COR-L47 (cell line): ENCODE data around the gene CMTM4.
"Not testable (repeated sequence)": the region's sequence is repeated elsewhere in the genome, so short reads cannot be mapped to it uniquely, and the experiment has no call there.

Experiments
- DNase-seq: peaks from one replicate; lab custom pipeline; 2025; lab: John Stamatoyannopoulos, UW

Gene CMTM4

DNA sequence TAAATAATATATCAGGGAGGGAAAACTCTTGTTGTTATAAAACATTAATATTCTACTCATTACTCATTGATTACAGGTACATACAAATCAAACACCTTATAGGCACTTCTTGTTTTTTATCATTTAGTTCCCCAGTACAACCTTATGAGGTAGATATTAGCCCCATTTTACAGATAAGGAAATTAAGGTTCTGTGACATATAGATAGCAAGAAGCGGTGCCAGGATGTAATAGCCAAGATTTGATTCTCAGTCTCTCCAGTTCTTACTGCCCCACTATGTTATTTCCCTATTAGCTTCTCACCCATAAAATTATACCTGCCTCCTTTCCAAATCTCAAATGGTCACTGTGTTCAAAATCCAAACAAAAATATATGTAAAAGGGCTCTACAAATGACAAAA is 55.2 kb downstream of the CMTM4 start:
- no peak for DNase-seq

DNA sequence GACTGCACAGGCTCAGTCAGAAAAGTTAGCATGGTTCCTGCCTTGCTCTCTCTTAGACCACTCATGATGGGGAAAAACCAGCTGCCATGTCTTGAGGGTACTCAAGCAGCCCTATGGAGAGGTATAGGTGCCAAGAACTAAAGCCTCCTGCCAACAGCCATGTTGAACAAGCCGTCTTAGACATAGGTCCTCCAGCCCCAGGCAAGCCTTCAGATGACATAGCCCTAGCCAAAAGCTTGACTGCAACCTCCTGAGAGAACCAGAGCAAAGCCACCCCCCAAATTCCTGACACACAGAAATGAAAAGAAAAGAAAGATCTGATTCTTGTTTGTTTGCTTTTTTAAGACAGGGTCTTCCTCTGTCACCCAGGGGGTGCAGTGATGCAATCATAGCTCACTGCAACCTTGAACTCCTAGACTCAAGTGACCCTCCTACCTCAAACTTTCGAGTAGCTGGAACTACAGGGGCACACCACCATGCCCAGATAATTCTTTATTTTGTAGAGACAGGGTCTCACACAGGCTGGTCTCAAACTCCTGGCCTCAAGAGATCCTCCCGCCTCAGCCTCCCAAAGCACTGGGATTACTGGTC is 55.7 kb downstream of the CMTM4 start:
- DNase-seq: no peak

DNA sequence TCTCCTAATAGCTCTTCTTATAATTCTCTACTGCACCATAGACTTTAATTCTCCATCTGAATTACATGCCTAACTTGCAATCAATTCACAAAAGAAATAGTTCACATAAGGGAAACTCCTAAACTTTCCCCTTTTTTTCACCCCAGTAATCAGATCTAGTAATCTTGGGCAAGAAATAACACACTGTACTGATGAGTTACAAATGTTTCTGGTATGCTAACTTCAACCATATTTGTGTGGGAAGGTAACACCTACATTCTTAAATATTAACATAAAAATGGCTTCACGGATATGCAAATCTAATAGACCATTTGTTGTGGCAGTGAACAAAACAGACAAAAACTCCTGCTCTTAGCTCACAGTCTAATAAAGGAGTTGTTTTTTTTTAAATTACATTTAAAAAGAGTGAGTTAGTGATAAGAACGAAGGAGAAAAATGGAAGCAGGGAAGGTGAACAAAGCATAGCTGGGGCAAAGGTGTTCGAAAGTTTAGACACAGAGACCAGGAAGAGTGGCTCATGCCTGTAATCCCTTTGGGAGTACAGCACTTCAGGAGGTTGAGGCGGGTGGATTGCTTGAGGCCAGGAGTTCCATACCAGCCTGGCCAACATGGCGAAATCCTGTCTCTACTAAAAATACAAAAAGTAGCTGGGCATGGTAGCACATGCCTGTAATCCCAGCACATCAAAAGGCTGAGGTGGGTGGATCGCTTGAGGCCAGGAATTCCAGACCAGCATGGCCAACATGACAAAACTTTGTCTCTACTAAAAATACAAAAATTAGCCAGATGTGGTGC is 57.3 kb downstream of the CMTM4 start:
- no peak for DNase-seq

GRCh38 chr16:66637806-66638205 is 58.7 kb downstream of the CMTM4 start:
- no peak for DNase-seq

DNA sequence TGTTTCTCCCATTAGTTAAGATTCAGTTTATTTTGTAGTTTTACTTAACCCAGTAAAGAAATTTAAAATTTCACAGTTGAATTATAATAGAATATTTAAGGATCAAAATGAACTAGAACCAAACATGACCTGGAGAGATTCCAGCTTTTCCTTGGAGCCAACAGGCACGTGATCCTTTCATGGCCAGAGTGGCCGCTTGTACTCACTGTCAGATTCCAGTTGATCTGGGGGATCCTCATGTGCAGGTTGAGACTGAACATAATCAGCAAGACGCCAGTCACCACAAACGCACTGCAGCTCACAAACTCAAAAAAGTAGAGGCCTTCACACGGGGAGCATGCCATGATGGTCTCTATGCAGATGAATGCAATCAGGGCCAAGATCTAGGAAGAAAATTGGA is 60.3 kb downstream of the CMTM4 start:
- no peak for DNase-seq

GRCh38 chr16:66635406-66635805 is 61.1 kb downstream of the CMTM4 start:
- no peak for DNase-seq

GRCh38 chr16:66634527-66635196 is 61.9 kb downstream of the CMTM4 start:
- DNase-seq: no peak

- not testable (repeated sequence) for DNase-seq
Measured at GRCh38 chr16:66631558-66631957, 65.0 kb downstream of the CMTM4 start.

- not testable (repeated sequence) for DNase-seq
Measured at GRCh38 chr16:66630561-66631260, 65.8 kb downstream of the CMTM4 start.

DNA sequence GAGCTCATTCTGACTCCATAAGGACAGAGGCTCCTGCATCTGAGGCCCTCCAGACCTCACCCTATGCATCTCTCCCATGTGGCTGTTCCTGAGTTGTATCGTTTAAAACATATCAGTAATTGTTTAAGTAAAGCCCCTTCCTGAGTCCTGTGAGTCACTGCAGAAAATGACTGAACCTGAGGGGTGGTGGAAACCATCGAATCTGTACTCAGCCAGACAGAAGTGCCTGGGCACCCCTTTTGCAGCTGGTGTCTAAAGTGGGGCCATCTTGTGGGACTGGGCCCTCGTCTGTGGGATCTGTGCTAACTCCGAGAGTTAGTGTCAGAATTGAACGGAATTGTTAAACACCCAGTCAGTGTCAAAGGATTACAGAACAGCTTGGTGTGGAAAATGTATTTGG is 66.7 kb downstream of the CMTM4 start:
- DNase-seq: no peak

DNA sequence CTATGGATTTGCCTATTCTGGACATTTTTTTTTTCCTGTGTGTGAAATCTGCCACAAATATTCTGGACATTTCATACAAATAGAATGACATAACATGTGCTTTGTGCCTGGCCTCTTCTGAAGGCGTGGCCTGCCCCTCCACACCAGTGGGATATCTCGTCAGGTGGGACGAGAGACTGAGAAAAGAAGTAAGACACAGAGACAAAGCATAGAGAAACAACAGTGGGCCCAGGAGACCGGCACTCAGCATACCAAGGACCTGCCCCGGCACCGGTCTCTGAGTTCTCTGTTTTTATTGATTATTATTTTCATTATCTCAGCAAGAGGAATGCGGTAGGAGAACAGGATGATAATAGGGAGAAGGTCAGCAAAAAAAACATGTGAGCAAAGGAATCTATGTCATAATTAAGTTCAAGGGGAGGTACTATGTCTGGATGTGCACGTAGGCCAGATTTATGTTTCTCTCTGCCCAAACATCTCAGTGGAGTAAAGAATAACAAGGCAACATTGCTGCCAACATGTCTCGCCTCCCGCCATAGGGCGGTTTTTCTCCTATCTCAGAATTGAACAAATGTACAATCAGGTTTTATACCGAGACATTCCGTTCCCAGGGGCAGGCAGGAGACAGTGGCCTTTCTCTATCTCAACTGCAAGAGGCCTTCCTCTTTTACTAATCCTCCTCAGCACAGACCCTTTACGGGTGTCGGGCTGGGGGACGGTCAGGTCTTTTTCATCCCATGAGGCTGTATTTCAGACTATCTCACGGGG is 68.7 kb downstream of the CMTM4 start:
- not testable (repeated sequence) for DNase-seq

GRCh38 chr16:66623755-66624154 is 72.8 kb downstream of the CMTM4 start:
- DNase-seq: no peak

DNA sequence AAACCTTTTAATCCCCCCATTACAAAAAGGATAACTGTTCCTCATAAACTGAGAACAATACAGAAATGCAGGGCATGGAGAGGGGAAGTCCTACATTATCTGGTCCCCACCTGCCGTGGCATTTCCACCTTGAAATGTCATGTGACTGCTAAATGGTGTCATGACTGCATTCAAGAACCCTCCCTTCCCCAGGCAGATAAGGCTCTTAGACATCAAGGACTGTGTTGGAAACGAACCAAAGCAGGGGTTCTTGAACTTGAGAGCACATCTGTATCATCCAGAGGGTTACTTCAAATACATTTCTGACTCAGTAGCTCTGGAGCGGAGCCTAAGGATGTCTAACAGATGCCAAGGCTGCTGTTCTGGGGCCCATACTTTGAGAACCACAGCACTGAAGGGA is 73.7 kb downstream of the CMTM4 start:
- no peak for DNase-seq

DNA sequence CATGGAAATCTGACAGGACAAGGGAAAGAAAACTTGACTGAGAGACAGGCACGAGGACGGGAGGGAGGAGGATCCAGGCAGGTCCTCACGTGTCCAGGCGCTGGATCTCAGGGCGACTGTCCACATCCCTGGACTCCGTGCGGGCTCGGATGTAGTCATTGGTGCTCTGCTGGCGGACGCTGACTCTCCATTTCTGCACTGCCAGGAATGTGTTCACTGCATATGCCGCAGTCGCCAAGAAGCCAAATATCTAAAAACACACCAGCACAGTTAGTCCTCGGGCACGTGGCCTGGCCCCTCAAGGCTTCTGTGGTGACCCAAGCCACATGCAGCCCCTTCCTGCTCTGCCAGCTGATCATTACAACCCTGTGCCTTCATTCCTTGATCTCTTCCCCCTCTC is 74.6 kb downstream of the CMTM4 start:
- no peak for DNase-seq

GRCh38 chr16:66620429-66620795 is 76.1 kb downstream of the CMTM4 start:
- DNase-seq: no peak

DNA sequence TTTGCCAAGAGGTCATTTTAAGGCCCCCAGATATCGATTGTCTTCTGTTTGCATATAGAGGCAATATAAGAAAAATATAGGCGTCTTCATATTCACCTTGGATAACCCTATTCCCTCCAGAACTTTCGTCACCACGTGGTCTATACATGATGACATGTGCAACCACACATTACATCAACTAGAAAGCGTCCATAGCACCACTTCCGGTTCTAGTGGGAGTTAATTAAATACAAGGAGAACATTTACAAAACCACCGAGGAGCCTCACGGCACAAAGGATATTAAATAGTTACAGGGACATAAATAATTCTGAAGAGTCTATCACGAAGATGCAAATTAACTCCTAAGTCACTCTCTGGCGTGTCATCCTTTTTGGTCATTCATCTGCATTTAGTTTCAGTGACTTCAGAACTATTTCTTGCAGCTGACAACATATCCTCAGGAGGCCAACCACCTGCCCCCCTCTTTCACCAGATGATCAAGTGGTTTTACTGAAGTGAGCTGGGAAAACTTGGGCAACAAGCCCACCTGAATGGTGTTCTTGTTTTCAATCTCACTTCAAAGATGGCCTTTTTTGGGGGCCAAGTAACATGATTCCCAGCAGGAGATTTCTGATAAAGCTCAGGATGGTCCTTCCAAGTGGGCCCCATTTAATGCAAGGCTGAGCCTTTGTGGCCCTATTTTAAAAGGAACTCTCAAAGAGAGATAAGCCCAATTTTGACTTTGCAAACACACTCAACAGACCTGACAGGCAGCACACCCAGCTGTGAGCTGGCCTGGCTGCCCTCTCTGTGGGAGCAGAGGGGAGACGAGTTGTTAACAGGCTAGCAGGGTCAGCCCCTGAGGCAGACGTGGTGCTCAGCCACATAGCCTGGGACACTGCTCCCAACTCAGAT is 76.8 kb downstream of the CMTM4 start:
- DNase-seq: no peak

DNA sequence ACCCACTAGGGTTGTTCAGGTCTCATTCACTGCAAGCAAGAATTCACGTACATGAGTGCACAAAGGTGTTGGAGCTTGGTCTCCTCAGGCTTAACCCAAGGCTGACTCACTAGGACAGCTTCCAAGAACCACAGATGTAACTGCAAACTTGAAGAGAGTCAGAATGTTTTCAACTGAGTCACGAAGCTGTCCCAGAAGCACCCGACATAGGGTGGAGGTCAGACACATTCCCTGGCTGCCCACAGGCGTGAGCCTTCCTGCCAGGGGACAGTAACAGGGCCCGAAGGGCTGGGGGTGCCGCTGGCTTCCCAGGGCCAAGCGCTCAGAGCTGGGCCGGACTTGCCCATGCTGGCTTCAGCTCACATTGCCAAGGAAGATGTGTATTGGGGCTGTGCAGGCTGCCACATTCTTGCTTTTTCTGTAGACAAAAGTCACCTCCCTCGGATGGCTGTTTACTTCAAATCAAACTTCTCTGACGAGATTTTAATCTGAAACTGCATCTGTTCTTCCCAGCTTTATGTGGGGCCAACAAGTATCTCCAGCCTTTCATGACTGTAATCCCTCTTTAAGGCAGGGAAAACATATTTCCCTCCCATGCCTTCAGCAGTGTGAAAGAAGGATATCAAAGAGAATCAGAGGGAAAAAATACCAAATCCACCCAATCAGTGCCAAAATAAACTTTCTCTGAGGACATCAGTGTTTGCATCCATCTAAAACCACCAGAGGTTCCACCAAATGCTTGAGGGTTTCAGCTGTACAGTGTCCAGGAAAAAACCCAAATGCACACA is 77.8 kb downstream of the CMTM4 start:
- DNase-seq: no peak

GRCh38 chr16:66617728-66618127 is 78.8 kb downstream of the CMTM4 start:
- DNase-seq: no peak

- DNase-seq: no peak
Measured at GRCh38 chr16:66617010-66617434, 79.5 kb downstream of the CMTM4 start.

GRCh38 chr16:66616592-66616991 is 80.0 kb downstream of the CMTM4 start:
- DNase-seq: no peak
